ENCODE data around the gene AZU1.

AZU1 gene

GRCh38 chr19:797528-798414, 29.9 kb upstream of the AZU1 start:
- DNase-seq: peak; percentile 91

- DNase-seq: no peak
These were observed 29.1 kb upstream of the AZU1 start for GRCh38 chr19:798415-799075.

GRCh38 chr19:799076-799881, 28.4 kb upstream of the AZU1 start:
- no peak for DNase-seq

- no peak for DNase-seq
These were observed 27.1 kb upstream of the AZU1 start for GRCh38 chr19:800360-801029.

- no peak for DNase-seq
These were observed 26.4 kb upstream of the AZU1 start for GRCh38 chr19:801030-801860.

- DNase-seq: no peak
These were observed 25.7 kb upstream of the AZU1 start for GRCh38 chr19:801861-802497.

- no peak for DNase-seq
These were observed 25.0 kb upstream of the AZU1 start for GRCh38 chr19:802498-803098.

- DNase-seq: no peak
These were observed 24.5 kb upstream of the AZU1 start for GRCh38 chr19:803099-803561.

- DNase-seq: no peak
These were observed 23.8 kb upstream of the AZU1 start for GRCh38 chr19:803686-804418.

- DNase-seq: no peak
These were observed 23.0 kb upstream of the AZU1 start for GRCh38 chr19:804419-805165.

- DNase-seq: no peak
These were observed 22.5 kb upstream of the AZU1 start for GRCh38 chr19:805166-805551.

- DNase-seq: no peak
These were observed 21.8 kb upstream of the AZU1 start for GRCh38 chr19:805600-806550.

GRCh38 chr19:806815-807421, 20.7 kb upstream of the AZU1 start:
- DNase-seq: no peak

- DNase-seq: no peak
These were observed 19.8 kb upstream of the AZU1 start for GRCh38 chr19:807627-808422.

- DNase-seq: no peak
These were observed 19.2 kb upstream of the AZU1 start for GRCh38 chr19:808423-808775.

GRCh38 chr19:810077-810855, 17.4 kb upstream of the AZU1 start:
- DNase-seq: no peak

Data from CD4-positive, alpha-beta T cell treated with Interleukin-21 for 1 hour (primary cell).